Sigmoid colon (tissue), 7 donors: ENCODE results near the gene ATG10. TPM values are rescaled to one million over a fixed set of nuclear protein-coding genes. Genes with fewer than 3 reads are reported as not detected.

Experiments used
- DNase-seq: peaks from one replicate; pipeline ENCODE4 v3.0.0-alpha.2; 2019
- H3K27ac ChIP-seq, 4 donors: fragments of 200-600 bp; sonication (generic); one replicate each; pipeline ENCODE4 v1.5.1; 2016 to 2019; ENCODE audit warnings: mild to moderate bottlenecking in 1 of 4
- H3K27me3 ChIP-seq, 3 donors: fragments of 200-600 bp; sonication (generic); one replicate each; pipeline ENCODE4 v1.5.1; 2019; ENCODE audit warnings: mild to moderate bottlenecking in 1 of 3
- H3K36me3 ChIP-seq, 4 donors: fragments of 200-600 bp; sonication (generic); one replicate each; pipeline ENCODE4 v1.5.1; 2016 to 2019
- H3K4me1 ChIP-seq, 4 donors: fragments of 200-600 bp; sonication (generic); one replicate each; pipeline ENCODE4 v1.5.1; 2017 to 2019
- H3K4me3 ChIP-seq, 4 donors: fragments of 200-600 bp; sonication (generic); one replicate each; pipeline ENCODE4 v1.5.1; 2017 to 2019; ENCODE audit warnings: mild to moderate bottlenecking in 2 of 4, moderate library complexity in 1 of 4
- H3K9me3 ChIP-seq, 4 donors: fragments of 200-600 bp in 3 of 4; sonication (generic) in 3 of 4; one replicate each; pipeline versions ENCODE4 v1.5.1 to v1.6.1; 2013 to 2019
- CTCF ChIP-seq, 4 experiments: fragments of 450-650 bp in 3 of 4; fragments of 200-600 bp in 1 of 4; IDR thresholded peaks; one replicate each; pipeline ENCODE4 v1.5.1; 2016 to 2019; ENCODE audit warnings: antibody characterized with exemption in 4 of 4, mild to moderate bottlenecking in 3 of 4, moderate library complexity in 2 of 4
- EP300 ChIP-seq, 4 donors: sonication (generic); formaldehyde crosslinking; IDR thresholded peaks; one replicate each; pipeline ENCODE4 v1.6.1; 2017; ENCODE audit warnings: antibody characterized with exemption in 4 of 4
- POLR2A ChIP-seq, 2 donors: fragments of 450-650 bp; IDR thresholded peaks; one replicate each; pipeline ENCODE4 v1.6.1; 2016; ENCODE audit warnings: antibody characterized with exemption in 2 of 2, mild to moderate bottlenecking in 2 of 2, moderate library complexity in 2 of 2
- POLR2AphosphoS5 ChIP-seq, 4 donors: sonication (generic); formaldehyde crosslinking; IDR thresholded peaks; one replicate each; pipeline ENCODE4 v1.6.1; 2017; ENCODE audit warnings: antibody characterized with exemption in 4 of 4
- WGBS, 2 donors: extraction: QIAGEN DNeasy Blood & Tissue Kit; methylation state at CpG; one replicate each; pipeline ENCODE4 v1.1.7; 2013; 5-methylcytosine and 5-hydroxymethylcytosine counted together
- intact Hi-C: fragments of 100-400 bp; cut with DNase I; formaldehyde crosslinking; loops from one replicate; pipeline ENCODE4 v1.15.1; 2023
- polyA plus RNA-seq, 3 donors: library from polyadenylated mRNA; stranded (reverse); fragments of 200-250 nt; gene quantifications; one replicate each; pipeline ENCODE4 v1.2.3, GENCODE V29; 2013
- total RNA-seq, 4 donors: library from RNA; depleted of rRNA; stranded (reverse); fragments of >200 nt; gene quantifications; one replicate each; pipeline ENCODE4 v1.1.0, GENCODE V29; 2016
- donor health status: healthy with polysubstance abuse.
- donor health status: Bipolar disorder and iron deficiency.
- donor health status: healthy.

Gene ATG10
- total and polyA plus RNA-seq, 7 donors = 4.2 to 13.2 (median 8.4) TPM

- no peak for TF ChIP-seq POLR2A (IDR thresholded peaks at IDR 0.05)
- no peak for TF ChIP-seq EP300 (IDR thresholded peaks at IDR 0.05)
- no peak for TF ChIP-seq POLR2AphosphoS5 (IDR thresholded peaks at IDR 0.05)
- TF ChIP-seq CTCF (IDR thresholded peaks at IDR 0.05) = no peak
- H3K4me3 ChIP-seq = no peak overlapping the region
- no peak overlapping the region for H3K27ac ChIP-seq
- 70 to 81% methylated on average over 6 of the region's 6 CpGs for WGBS, 2 donors
- no peak for DNase-seq
- H3K4me1 ChIP-seq = no peaks in the 10 kb centered on the region
- H3K27me3 ChIP-seq = no peaks in the 10 kb centered on the region
- no peaks in the 10 kb centered on the region for H3K36me3 ChIP-seq
- no peaks in the 10 kb centered on the region for H3K9me3 ChIP-seq
- intact Hi-C loops = no loop called here
Observed at GRCh38 chr5:82244854-82245635, 273.2 kb downstream of the ATG10 start.

GRCh38 chr5:82246960-82247574, 275.2 kb downstream of the ATG10 start:
- H3K27ac ChIP-seq = no peak overlapping the region
- intact Hi-C loops = no loop called here
- H3K4me3 ChIP-seq = no peak overlapping the region
- no peak for DNase-seq
- 95 to 100% methylated on average over 1 of the region's 1 CpG for WGBS, 2 donors
- no peaks in the 10 kb centered on the region for H3K27me3 ChIP-seq
- no peaks in the 10 kb centered on the region for H3K9me3 ChIP-seq
- no peaks in the 10 kb centered on the region for H3K4me1 ChIP-seq
- H3K36me3 ChIP-seq = no peaks in the 10 kb centered on the region
- TF ChIP-seq EP300 (IDR thresholded peaks at IDR 0.05) (no peak), POLR2AphosphoS5 (IDR thresholded peaks at IDR 0.05) (no peak), POLR2A (IDR thresholded peaks at IDR 0.05) (no peak), CTCF (IDR thresholded peaks at IDR 0.05) (no peak)

GRCh38 chr5:82252744-82253143, 280.9 kb downstream of the ATG10 start:
- no peak for TF ChIP-seq POLR2AphosphoS5 (IDR thresholded peaks at IDR 0.05)
- TF ChIP-seq CTCF (IDR thresholded peaks at IDR 0.05) = no peak
- no peak for TF ChIP-seq POLR2A (IDR thresholded peaks at IDR 0.05)
- no peak for TF ChIP-seq EP300 (IDR thresholded peaks at IDR 0.05)
- Histone ChIP-seq H3K27ac (no peak overlapping the region), H3K36me3 (no peaks in the 10 kb centered on the region), H3K9me3 (no peaks in the 10 kb centered on the region), H3K4me3 (no peak overlapping the region), H3K27me3 (no peaks in the 10 kb centered on the region), H3K4me1 (no peaks in the 10 kb centered on the region)
- intact Hi-C loops = no loop called here
- no peak for DNase-seq

GRCh38 chr5:82255844-82256243, 284.0 kb downstream of the ATG10 start:
- WGBS, 2 donors = 71 to 73% methylated on average over 1 of the region's 1 CpG

More at GRCh38 chr5:82255844-82256243, 284.0 kb downstream of the ATG10 start:
- no peaks in the 10 kb centered on the region for H3K9me3 ChIP-seq
- no peaks in the 10 kb centered on the region for H3K27me3 ChIP-seq
- intact Hi-C loops = no loop called here
- H3K27ac ChIP-seq = no peak overlapping the region
- H3K4me3 ChIP-seq = no peak overlapping the region
- H3K4me1 ChIP-seq = no peaks in the 10 kb centered on the region
- TF ChIP-seq CTCF (IDR thresholded peaks at IDR 0.05) (no peak), EP300 (IDR thresholded peaks at IDR 0.05) (no peak), POLR2AphosphoS5 (IDR thresholded peaks at IDR 0.05) (no peak), POLR2A (IDR thresholded peaks at IDR 0.05) (no peak)
- H3K36me3 ChIP-seq = no peaks in the 10 kb centered on the region
- DNase-seq = no peak
